ENCODE measurements around the gene PLAC9.
"Not testable (repeated sequence)": the region's sequence is repeated elsewhere in the genome, so short reads cannot be mapped to it uniquely, and the experiment has no call there.

Gene PLAC9

GRCh38 chr10:80140251-80140650 is 7.7 kb downstream of the PLAC9 start:
- no peak for DNase-seq

GRCh38 chr10:80141696-80142460 is 9.3 kb downstream of the PLAC9 start:
- no peak for DNase-seq

- peak; percentile 26 to 48 for DNase-seq
These were observed 11.7 kb downstream of the PLAC9 start for GRCh38 chr10:80144067-80144695.

GRCh38 chr10:80144696-80145131 is 12.2 kb downstream of the PLAC9 start:
- DNase-seq = peak; percentile 27

- DNase-seq = not testable (repeated sequence)
These were observed 13.1 kb downstream of the PLAC9 start for GRCh38 chr10:80145406-80146308.

- no peak for DNase-seq
These were observed 14.4 kb downstream of the PLAC9 start for GRCh38 chr10:80146918-80147317.

- DNase-seq = no peak
These were observed 15.8 kb downstream of the PLAC9 start for GRCh38 chr10:80148166-80148805.

GRCh38 chr10:80149123-80149522 is 16.6 kb downstream of the PLAC9 start:
- DNase-seq = no peak

GRCh38 chr10:80150172-80150571 is 17.6 kb downstream of the PLAC9 start:
- no peak for DNase-seq

GRCh38 chr10:80152820-80153219 is 20.3 kb downstream of the PLAC9 start:
- DNase-seq = no peak

- DNase-seq = no peak
These were observed 20.9 kb downstream of the PLAC9 start for GRCh38 chr10:80153460-80153859.

- DNase-seq = no peak
These were observed 22.1 kb downstream of the PLAC9 start for GRCh38 chr10:80154626-80154977.

- DNase-seq = no peak
These were observed 22.6 kb downstream of the PLAC9 start for GRCh38 chr10:80154978-80155695.

GRCh38 chr10:80155696-80156215 is 23.2 kb downstream of the PLAC9 start:
- no peak for DNase-seq

- DNase-seq = no peak
These were observed 23.7 kb downstream of the PLAC9 start for GRCh38 chr10:80156216-80156615.

GRCh38 chr10:80157561-80157960 is 25.0 kb downstream of the PLAC9 start:
- DNase-seq = no peak

GRCh38 chr10:80158126-80158525 is 25.6 kb downstream of the PLAC9 start:
- no peak for DNase-seq

GRCh38 chr10:80158598-80159127 is 26.1 kb downstream of the PLAC9 start:
- no peak for DNase-seq

GRCh38 chr10:80159166-80159873 is 26.8 kb downstream of the PLAC9 start:
- DNase-seq = no peak

GRCh38 chr10:80160361-80161320 is 28.1 kb downstream of the PLAC9 start:
- no peak for DNase-seq
